HCT116 (cell line): ENCODE data around the gene ADORA1. TPM values are rescaled to one million over a fixed set of nuclear protein-coding genes. Genes with fewer than 3 reads are reported as not detected.

Experiments used
- ATAC-seq: fragments of 200-7000 bp; cut with Tn5 transposase; 2 replicates; pipeline ENCODE4 v1.9.1; 2020; ENCODE audit warnings: mild to moderate bottlenecking, moderate library complexity
- BruUV-seq: library from RNA; stranded (reverse); fragments of 400-500 nt; replicated peaks from 2 replicates; lab custom pipeline; 2021; lab: Mats Ljungman, UMichigan
- CTCF ChIA-PET: fragments of 300-600 bp; sonication (Branson Sonifier 250); formaldehyde crosslinking; loops from one replicate; lab custom pipeline; 2021; ENCODE audit warnings: antibody characterized with exemption; lab: Charles Lee
- POLR2A ChIA-PET: fragments of 300-600, 350-600 bp; sonication (Branson Sonifier 250); formaldehyde crosslinking; loops from one replicate; lab custom pipeline; 2021; ENCODE audit warnings: antibody characterized with exemption; lab: Charles Lee
- RAD21 ChIA-PET, 2 experiments: fragments of 300-600 bp; sonication (Branson Sonifier 250); formaldehyde crosslinking; loops; one replicate each; lab custom pipeline; 2023; ENCODE audit warnings: low total read pairs in 2 of 2; ENCODE audit not compliant: uncharacterized antibody in 2 of 2, unreplicated experiment in 2 of 2, low non-redundant PET in 1 of 2; lab: Charles Lee
- DNase-seq: peaks from one replicate; pipeline ENCODE4 v3.0.0-alpha.2; 2010; ENCODE audit warnings: low read depth, low spot score
- H2AFZ ChIP-seq: fragments of 200-600 bp; shearing (Covaris generic), sonication (generic); 2 replicates; pipeline ENCODE4 v1.6.1; 2017; ENCODE audit warnings: low read depth, mixed run types, mixed read lengths, antibody characterized with exemption, low read length; ENCODE audit not compliant: poor library complexity, severe bottlenecking
- H3K27ac ChIP-seq: 2 replicates; pipeline ENCODE4 v1.5.1; 2012; ENCODE audit warnings: low read depth, low read length
- H3K27me3 ChIP-seq: fragments of 200-600 bp; sonication (generic); 2 replicates; pipeline ENCODE4 v1.6.1; 2016; ENCODE audit warnings: mixed run types, low read length, mixed read lengths; ENCODE audit not compliant: insufficient read depth
- H3K36me3 ChIP-seq, 2 experiments: fragments of 200-500 bp in 1 of 2; fragments of 200-600 bp in 1 of 2; sonication (Bioruptor generic) in 1 of 2; sonication (generic) in 1 of 2; 2 replicates each; pipeline versions ENCODE4 v1.5.1 to v1.6.1; 2014 to 2016; ENCODE audit warnings: low read length in 2 of 2, inconsistent platforms in 1 of 2, mixed read lengths in 1 of 2, mixed run types in 1 of 2; ENCODE audit not compliant: insufficient read depth in 2 of 2, control insufficient read depth in 1 of 2
- H3K4me1 ChIP-seq, 2 experiments: fragments of 200-600 bp in 1 of 2; sonication (generic) in 1 of 2; 2 replicates each; pipeline versions ENCODE4 v1.5.1 to v1.6.1; 2012 to 2017; ENCODE audit warnings: low read length in 2 of 2, inconsistent platforms in 1 of 2, mild to moderate bottlenecking in 1 of 2, mixed read lengths in 1 of 2, mixed run types in 1 of 2, moderate library complexity in 1 of 2; ENCODE audit not compliant: insufficient read depth in 2 of 2, control insufficient read depth in 1 of 2
- H3K4me2 ChIP-seq: fragments of 200-600 bp; sonication (generic); 2 replicates; pipeline ENCODE4 v1.6.1; 2017; ENCODE audit warnings: mixed run types, low read length, mixed read lengths
- H3K4me3 ChIP-seq, 2 experiments: fragments of 200-600 bp in 1 of 2; sonication (generic) in 1 of 2; replicated peaks in 1 of 2; 2 replicates each; pipeline ENCODE4 v1.5.1; 2011 to 2016; ENCODE audit warnings: low read length in 2 of 2, control low read depth in 1 of 2, low read depth in 1 of 2, mild to moderate bottlenecking in 1 of 2, mixed read lengths in 1 of 2, mixed run types in 1 of 2
- H3K79me2 ChIP-seq: fragments of 200-600 bp; sonication (generic); 2 replicates; pipeline ENCODE4 v1.6.1; 2017; ENCODE audit warnings: mild to moderate bottlenecking, mixed run types, low read length, moderate library complexity, mixed read lengths; ENCODE audit not compliant: insufficient read depth
- H3K9ac ChIP-seq: fragments of 200-600 bp; sonication (generic); 2 replicates; pipeline ENCODE4 v1.6.1; 2016; ENCODE audit warnings: low read length, mixed read lengths
- H3K9me2 ChIP-seq: fragments of 200-600 bp; sonication (generic), shearing (Covaris generic); 2 replicates; pipeline ENCODE4 v1.6.1; 2017; ENCODE audit warnings: mixed run types, mild to moderate bottlenecking, moderate library complexity; ENCODE audit not compliant: insufficient read depth
- H3K9me3 ChIP-seq, 2 experiments: fragments of 200-500 bp in 1 of 2; fragments of 200-600 bp in 1 of 2; sonication (Bioruptor generic) in 1 of 2; sonication (generic) in 1 of 2; 2 replicates each; pipeline ENCODE4 v1.6.1; 2014 to 2017; ENCODE audit warnings: low read length in 2 of 2, mixed read lengths in 2 of 2, inconsistent platforms in 1 of 2, low read depth in 1 of 2, mild to moderate bottlenecking in 1 of 2, mixed run types in 1 of 2, moderate library complexity in 1 of 2; ENCODE audit not compliant: control insufficient read depth in 1 of 2, insufficient read depth in 1 of 2
- H4K20me1 ChIP-seq: fragments of 200-600 bp; sonication (generic), shearing (Covaris generic); 2 replicates; pipeline ENCODE4 v1.6.1; 2017; ENCODE audit warnings: mixed run types, mild to moderate bottlenecking, moderate library complexity; ENCODE audit not compliant: insufficient read depth
- CBX3 ChIP-seq: IDR thresholded peaks from 2 replicates; pipeline ENCODE4 v1.6.1; 2012; ENCODE audit warnings: low read depth
- CEBPB ChIP-seq: IDR thresholded peaks from 2 replicates; pipeline ENCODE4 v1.6.1; 2012; ENCODE audit warnings: low read depth
- EGR1 ChIP-seq: IDR thresholded peaks from 2 replicates; pipeline ENCODE4 v1.6.1; 2012; ENCODE audit warnings: low read depth
- EZH2 ChIP-seq: fragments of 200-600 bp; sonication (generic); IDR thresholded peaks from 2 replicates; pipeline ENCODE4 v1.6.1; 2017; ENCODE audit warnings: antibody characterized with exemption, mixed run types
- EZH2phosphoT487 ChIP-seq: fragments of 200-600 bp; IDR thresholded peaks from 2 replicates; pipeline ENCODE4 v1.6.1; 2018; ENCODE audit warnings: antibody characterized with exemption, borderline replicate concordance
- FOSL1 ChIP-seq: IDR thresholded peaks from 2 replicates; pipeline ENCODE4 v1.6.1; 2012; ENCODE audit warnings: low read depth
- JUND ChIP-seq: IDR thresholded peaks from 2 replicates; pipeline ENCODE4 v1.6.1; 2012
- POLR2AphosphoS5 ChIP-seq: IDR thresholded peaks from 2 replicates; pipeline ENCODE4 v1.6.1; 2011; ENCODE audit warnings: mild to moderate bottlenecking, low read depth, low read length, moderate library complexity
- REST ChIP-seq: IDR thresholded peaks from 2 replicates; pipeline ENCODE4 v1.6.1; 2012; ENCODE audit warnings: low read depth
- SIN3A ChIP-seq: IDR thresholded peaks from 2 replicates; pipeline ENCODE4 v1.6.1; 2012; ENCODE audit warnings: low read depth
- SP1 ChIP-seq: IDR thresholded peaks from 2 replicates; pipeline ENCODE4 v1.6.1; 2012; ENCODE audit warnings: low read depth
- SRF ChIP-seq: IDR thresholded peaks from 2 replicates; pipeline ENCODE4 v1.6.1; 2012; ENCODE audit warnings: low read depth
- YY1 ChIP-seq: IDR thresholded peaks from 2 replicates; pipeline ENCODE4 v1.6.1; 2011; ENCODE audit warnings: low read length, low read depth, moderate library complexity, mild to moderate bottlenecking; ENCODE audit not compliant: insufficient replicate concordance; ENCODE audit errors: extremely low read depth
- ZBTB33 ChIP-seq: IDR thresholded peaks from 2 replicates; pipeline ENCODE4 v1.6.1; 2011; ENCODE audit warnings: mild to moderate bottlenecking, low read length, moderate library complexity; ENCODE audit not compliant: insufficient replicate concordance; ENCODE audit errors: extremely low read depth
- ZFX ChIP-seq: fragments of 450-650 bp; IDR thresholded peaks from 2 replicates; pipeline ENCODE4 v1.6.1; 2017
- ZNF274 ChIP-seq: fragments of 200-500 bp; sonication (Bioruptor generic); IDR thresholded peaks from 2 replicates; pipeline ENCODE4 v1.6.1; 2014; ENCODE audit warnings: mild to moderate bottlenecking, low read depth, low read length, inconsistent platforms
- intact Hi-C: fragments of 100-400 bp; cut with micrococcal nuclease; formaldehyde crosslinking; loops from 2 replicates; pipeline ENCODE4 v1.10.0; 2022
- total RNA-seq: library from RNA; stranded (reverse); gene quantifications from one replicate; pipeline ENCODE4 v1.2.1, GENCODE V29; 2021; ENCODE audit not compliant: unreplicated experiment
- TF ChIP-seq, protein P1 (sequence below), 3 experiments: fragments of 200-600 bp in 1 of 3; sonication (generic) in 1 of 3; IDR thresholded peaks in 2 of 3; conservative IDR thresholded peaks in 1 of 3; 2 replicates each; pipeline ENCODE4 v1.5.1; 2012 to 2017; ENCODE audit warnings: low read depth in 2 of 3, low read length in 2 of 3, antibody characterized with exemption in 1 of 3, borderline replicate concordance in 1 of 3, control low read depth in 1 of 3, mild to moderate bottlenecking in 1 of 3, mixed read lengths in 1 of 3, mixed run types in 1 of 3, moderate library complexity in 1 of 3; ENCODE audit not compliant: insufficient read depth in 1 of 3
- TF ChIP-seq, protein P2 (sequence below): IDR thresholded peaks from 2 replicates; pipeline ENCODE4 v1.6.1; 2012
- TF ChIP-seq, protein P3 (sequence below): IDR thresholded peaks from 2 replicates; pipeline ENCODE4 v1.6.1; 2012

Gene ADORA1
- total RNA-seq, 1 experiment from 2014 or later = 2.8 TPM

- CTCF ChIA-PET = no interaction called here
- Histone ChIP-seq H3K79me2 (no peaks in the 10 kb centered on the region), H3K4me3 (no peak overlapping the region), H3K4me2 (no peak overlapping the region), H2AFZ (no peak overlapping the region), H4K20me1 (no peaks in the 10 kb centered on the region), H3K27ac (no peak overlapping the region), H3K9ac (no peak overlapping the region), H3K27me3 (no peaks in the 10 kb centered on the region), H3K4me1 (0 out of 4 replicates have a peak, but pooled peaks cover 0 to under 1% of the 10 kb centered on the region in 2 experiments), H3K36me3 (no peaks in the 10 kb centered on the region), H3K9me3 (no peaks in the 10 kb centered on the region), H3K9me2 (no peaks in the 10 kb centered on the region)
- no TSS peak for BruUV-seq
- TF ChIP-seq CBX3 = no peak
- TF ChIP-seq SIN3A = no peak
- TF ChIP-seq EZH2phosphoT487 = no peak
- TF ChIP-seq SRF = no peak
- TF ChIP-seq, protein P1, sequence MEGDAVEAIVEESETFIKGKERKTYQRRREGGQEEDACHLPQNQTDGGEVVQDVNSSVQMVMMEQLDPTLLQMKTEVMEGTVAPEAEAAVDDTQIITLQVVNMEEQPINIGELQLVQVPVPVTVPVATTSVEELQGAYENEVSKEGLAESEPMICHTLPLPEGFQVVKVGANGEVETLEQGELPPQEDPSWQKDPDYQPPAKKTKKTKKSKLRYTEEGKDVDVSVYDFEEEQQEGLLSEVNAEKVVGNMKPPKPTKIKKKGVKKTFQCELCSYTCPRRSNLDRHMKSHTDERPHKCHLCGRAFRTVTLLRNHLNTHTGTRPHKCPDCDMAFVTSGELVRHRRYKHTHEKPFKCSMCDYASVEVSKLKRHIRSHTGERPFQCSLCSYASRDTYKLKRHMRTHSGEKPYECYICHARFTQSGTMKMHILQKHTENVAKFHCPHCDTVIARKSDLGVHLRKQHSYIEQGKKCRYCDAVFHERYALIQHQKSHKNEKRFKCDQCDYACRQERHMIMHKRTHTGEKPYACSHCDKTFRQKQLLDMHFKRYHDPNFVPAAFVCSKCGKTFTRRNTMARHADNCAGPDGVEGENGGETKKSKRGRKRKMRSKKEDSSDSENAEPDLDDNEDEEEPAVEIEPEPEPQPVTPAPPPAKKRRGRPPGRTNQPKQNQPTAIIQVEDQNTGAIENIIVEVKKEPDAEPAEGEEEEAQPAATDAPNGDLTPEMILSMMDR (IDR thresholded peaks at IDR 0.05 in 2 of 3, conservative IDR thresholded peaks at IDR 0.05 in 1 of 3; ENCODE audit: borderline replicate concordance in 1 of 3, insufficient read depth in 1 of 3, low read depth in 2 of 3, low read length in 2 of 3) = no peak
- TF ChIP-seq CEBPB = no peak
- no peak for TF ChIP-seq POLR2AphosphoS5
- no peak for TF ChIP-seq JUND
- no peak for TF ChIP-seq EZH2
- TF ChIP-seq ZFX = no peak
- TF ChIP-seq, protein P2, sequence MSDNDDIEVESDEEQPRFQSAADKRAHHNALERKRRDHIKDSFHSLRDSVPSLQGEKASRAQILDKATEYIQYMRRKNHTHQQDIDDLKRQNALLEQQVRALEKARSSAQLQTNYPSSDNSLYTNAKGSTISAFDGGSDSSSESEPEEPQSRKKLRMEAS = no peak
- TF ChIP-seq YY1 = no peak
- no peak for TF ChIP-seq SP1
- TF ChIP-seq ZBTB33 = no peak
- no peak for TF ChIP-seq ZNF274
- TF ChIP-seq, protein P3, sequence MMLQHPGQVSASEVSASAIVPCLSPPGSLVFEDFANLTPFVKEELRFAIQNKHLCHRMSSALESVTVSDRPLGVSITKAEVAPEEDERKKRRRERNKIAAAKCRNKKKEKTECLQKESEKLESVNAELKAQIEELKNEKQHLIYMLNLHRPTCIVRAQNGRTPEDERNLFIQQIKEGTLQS = no peak
- TF ChIP-seq FOSL1 = no peak
- TF ChIP-seq REST = no peak
- TF ChIP-seq EGR1 = no peak
- intact Hi-C loops = no loop called here
- RAD21 ChIA-PET = no interaction called here
- POLR2A ChIA-PET = no interaction called here
- ATAC-seq (no peak), DNase-seq (no peak)
Measured at GRCh38 chr1:203088441-203088840, 39.1 kb upstream of the ADORA1 start.
